Sigmoid colon (tissue), 4 donors: Measurements from ENCODE around the gene FOSL1.

ENCODE experiments used
- EP300 ChIP-seq, 4 donors: sonication (generic); formaldehyde crosslinking; IDR thresholded peaks; one replicate each; pipeline ENCODE4 v1.6.1; 2017; ENCODE audit warnings: antibody characterized with exemption in 4 of 4
- POLR2AphosphoS5 ChIP-seq, 4 donors: sonication (generic); formaldehyde crosslinking; IDR thresholded peaks; one replicate each; pipeline ENCODE4 v1.6.1; 2017; ENCODE audit warnings: antibody characterized with exemption in 4 of 4

DNA sequence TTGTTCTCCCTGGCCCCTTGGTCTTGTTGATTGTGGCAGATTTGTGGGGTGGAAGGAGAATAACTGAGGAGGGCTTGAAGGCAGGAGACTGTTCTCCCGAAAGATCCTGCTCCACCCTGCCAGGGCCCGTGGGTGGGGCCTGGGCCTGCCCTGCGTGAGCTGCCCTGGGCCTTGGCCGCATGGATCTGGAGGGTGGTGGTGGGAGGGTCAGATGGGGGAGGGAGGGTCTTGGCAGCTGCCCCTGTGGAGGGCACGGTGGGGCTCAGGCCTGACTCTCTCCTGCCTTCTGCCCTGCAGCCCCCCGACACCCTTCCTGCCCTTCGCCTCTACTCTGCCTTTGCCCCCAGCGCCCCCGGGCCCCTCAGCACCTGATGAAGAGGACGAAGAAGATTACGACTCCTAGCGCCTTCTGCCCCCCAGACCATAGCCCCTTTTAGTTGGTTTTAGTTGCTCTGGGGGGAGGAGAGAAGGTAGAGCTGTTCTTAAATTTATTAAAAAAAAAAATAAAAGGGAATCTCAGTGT, 20.9 kb upstream of the FOSL1 start:
- TF ChIP-seq EP300 (IDR thresholded peaks at IDR 0.05): no peak
- no peak for TF ChIP-seq POLR2AphosphoS5 (IDR thresholded peaks at IDR 0.05)
